Esophagus squamous epithelium (tissue), 4 donors: Measurements from ENCODE around the gene PDHX.

Experiments used
- CTCF ChIP-seq, 6 experiments: fragments of 450-650 bp in 4 of 6; fragments of 200-600 bp in 2 of 6; sonication (generic) in 2 of 6; IDR thresholded peaks; one replicate each; pipeline ENCODE4 v1.5.1; 2016 to 2019; ENCODE audit warnings: antibody characterized with exemption in 6 of 6, mild to moderate bottlenecking in 4 of 6, moderate library complexity in 4 of 6
- POLR2A ChIP-seq, 4 donors: fragments of 450-650 bp; IDR thresholded peaks; one replicate each; pipeline ENCODE4 v1.6.1; 2017; ENCODE audit warnings: antibody characterized with exemption in 4 of 4, mild to moderate bottlenecking in 4 of 4, moderate library complexity in 3 of 4

- TF ChIP-seq CTCF (IDR thresholded peaks at IDR 0.05) = no peak
- no peak for TF ChIP-seq POLR2A (IDR thresholded peaks at IDR 0.05)
Measured at GRCh38 chr11:34970033-34970432, 53.6 kb downstream of the PDHX start.
